A549 (cell line): ENCODE results near the gene CEP128. TPM values are rescaled to one million over a fixed set of nuclear protein-coding genes. Genes with fewer than 3 reads are reported as not detected.

ENCODE experiments used
- ATAC-seq, 2 experiments: fragments of 200-7000 bp in 1 of 2; fragments of >200 bp in 1 of 2; cut with Nextera tagmentation in 1 of 2; cut with Tn5 transposase in 1 of 2; 3 replicates each; pipeline versions ENCODE4 v1.8.0 to v1.9.1; 2018 to 2020; ENCODE audit warnings: mild to moderate bottlenecking in 1 of 2, moderate library complexity in 1 of 2
- CTCF ChIA-PET: fragments of 300-600 bp; sonication (Branson Sonifier 250); formaldehyde crosslinking; extraction: SDS; loops from one replicate; lab custom pipeline; 2021; ENCODE audit warnings: antibody characterized with exemption, inconsistent platforms; lab: Yijun Ruan, JAX
- POLR2A ChIA-PET: fragments of 350-600 bp; formaldehyde crosslinking; extraction: SDS; loops from one replicate; lab custom pipeline; 2021; ENCODE audit warnings: antibody characterized with exemption, inconsistent platforms; lab: Yijun Ruan, JAX
- DNase-seq, 2 experiments: peaks; one replicate each; pipeline versions ENCODE4 v3.0.0 to v3.0.0-alpha.2; 2011 to 2016; ENCODE audit warnings: low read depth in 1 of 2, low spot score in 1 of 2
- FAIRE-seq: peaks from 2 replicates; lab custom pipeline; 2011; peaks lifted over from hg19 to GRCh38; lab: Jason Lieb, UNC
- H3K27ac ChIP-seq, 2 experiments: fragments of >200 bp; sonication (Bioruptor Twin); formaldehyde crosslinking; 3 replicates each; pipeline ENCODE4 v1.5.1; 2016 to 2017
- H3K4me1 ChIP-seq: fragments of >200 bp; sonication (Bioruptor Twin); formaldehyde crosslinking; 3 replicates; pipeline ENCODE4 v1.6.1; 2016
- H3K4me2 ChIP-seq: fragments of >200 bp; sonication (Bioruptor Twin); formaldehyde crosslinking; 3 replicates; pipeline ENCODE4 v1.6.1; 2016
- H3K4me3 ChIP-seq: fragments of >200 bp; sonication (Bioruptor Twin); formaldehyde crosslinking; 3 replicates; pipeline ENCODE4 v1.5.1; 2016
- H3K9me3 ChIP-seq: fragments of >200 bp; sonication (Bioruptor Twin); formaldehyde crosslinking; 3 replicates; pipeline ENCODE4 v1.6.1; 2016
- EP300 ChIP-seq, 2 experiments: fragments of >200 bp; sonication (Bioruptor Twin); formaldehyde crosslinking; IDR thresholded peaks; 2 replicates in 1 of 2; 3 replicates in 1 of 2; pipeline ENCODE4 v1.6.1; 2016 to 2017
- FOSB ChIP-seq: fragments of 250-450 bp; sonication (Bioruptor Pico); IDR thresholded peaks from 2 replicates; pipeline ENCODE4 v1.5.0; 2020; ENCODE audit warnings: mild to moderate bottlenecking, moderate library complexity
- FOSL2 ChIP-seq, 2 experiments: fragments of 450-650 bp in 1 of 2; fragments of >200 bp in 1 of 2; sonication (Bioruptor Twin) in 1 of 2; formaldehyde crosslinking; IDR thresholded peaks; 2 replicates each; pipeline versions ENCODE4 v1.5.0 to v1.6.1; 2016 to 2020; ENCODE audit warnings: mild to moderate bottlenecking in 1 of 2, moderate library complexity in 1 of 2
- FOXS1 ChIP-seq: fragments of 250-450 bp; sonication (Bioruptor Pico); IDR thresholded peaks from 2 replicates; pipeline ENCODE4 v1.5.0; 2020; ENCODE audit warnings: mild to moderate bottlenecking, moderate library complexity
- GATA3 ChIP-seq: IDR thresholded peaks from 2 replicates; pipeline ENCODE4 v1.6.1; 2012; ENCODE audit warnings: borderline replicate concordance
- HDAC2 ChIP-seq: fragments of 200-600 bp; sonication (generic); IDR thresholded peaks from 2 replicates; pipeline ENCODE4 v1.6.1; 2016
- HEYL ChIP-seq: fragments of 250-450 bp; sonication (Bioruptor Pico); IDR thresholded peaks from 2 replicates; pipeline ENCODE4 v1.8.0; 2021; ENCODE audit warnings: mild to moderate bottlenecking, moderate library complexity
- HOXA7 ChIP-seq: fragments of 250-450 bp; sonication (Bioruptor Pico); IDR thresholded peaks from 2 replicates; pipeline ENCODE4 v1.5.0; 2020; ENCODE audit warnings: mild to moderate bottlenecking, moderate library complexity
- JUN ChIP-seq, 2 experiments: fragments of >200 bp; sonication (Bioruptor Twin); formaldehyde crosslinking; IDR thresholded peaks; 2 replicates in 1 of 2; 3 replicates in 1 of 2; pipeline ENCODE4 v1.6.1; 2016 to 2017
- MAFK ChIP-seq: fragments of 450-650 bp; IDR thresholded peaks from 2 replicates; pipeline ENCODE4 v1.6.1; 2014; ENCODE audit not compliant: partially characterized antibody
- MAZ ChIP-seq: fragments of 150-350 bp; IDR thresholded peaks from 2 replicates; pipeline ENCODE4 v1.6.1; 2014; ENCODE audit warnings: antibody characterized with exemption, low read depth, low read length, borderline replicate concordance
- NFE2L2 ChIP-seq: fragments of 150-350 bp; conservative IDR thresholded peaks from 2 replicates; pipeline ENCODE4 v1.6.1; 2014; ENCODE audit warnings: low read length
- NR3C1 ChIP-seq: fragments of >200 bp; sonication (Bioruptor Twin); formaldehyde crosslinking; IDR thresholded peaks from 3 replicates; pipeline ENCODE4 v1.6.1; 2017
- POLR2AphosphoS2 ChIP-seq: conservative IDR thresholded peaks from 2 replicates; pipeline ENCODE4 v1.6.1; 2012; ENCODE audit warnings: low read length, improper control_type of control experiment, inconsistent platforms
- RFX5 ChIP-seq: fragments of 450-650 bp; IDR thresholded peaks from 2 replicates; pipeline ENCODE4 v1.7.1; 2014; ENCODE audit warnings: antibody characterized with exemption, mild to moderate bottlenecking, moderate library complexity
- TFCP2L1 ChIP-seq: fragments of 250-450 bp; sonication (Bioruptor Pico); IDR thresholded peaks from 2 replicates; pipeline ENCODE4 v1.5.0; 2021; ENCODE audit warnings: mild to moderate bottlenecking
- TP53 ChIP-seq: fragments of 250-450 bp; sonication (Bioruptor Pico); IDR thresholded peaks from 2 replicates; pipeline ENCODE4 v1.5.0; 2021; ENCODE audit warnings: mild to moderate bottlenecking, moderate library complexity
- USF2 ChIP-seq: fragments of 450-650 bp; IDR thresholded peaks from 2 replicates; pipeline ENCODE4 v1.6.1; 2014; ENCODE audit warnings: antibody characterized with exemption
- ZSCAN20 ChIP-seq: fragments of 250-450 bp; sonication (Bioruptor Pico); IDR thresholded peaks from 2 replicates; pipeline ENCODE4 v1.8.0; 2022; ENCODE audit warnings: mild to moderate bottlenecking, moderate library complexity
- WGBS: methylation state at CpG from one replicate; pipeline ENCODE4 v1.1.6; 2017; ENCODE audit errors: missing lambda C conversion rate; 5-methylcytosine and 5-hydroxymethylcytosine counted together
- polyA plus RNA-seq, 4 experiments: library from polyadenylated mRNA; depleted of rRNA in 3 of 4; stranded (reverse); fragments of >200 nt; fragmentation: RNase III in 1 of 4; extraction: RNeasy Plus Mini Kit Qiagen cat#74134 plus additional on column Dnase treatment in 1 of 4; gene quantifications; 2 replicates in 3 of 4; 3 replicates in 1 of 4; pipeline ENCODE4 v1.2.3, GENCODE V29; 2011 to 2017
- TF ChIP-seq, protein P1 (sequence below): fragments of 250-450 bp; sonication (Bioruptor Pico); IDR thresholded peaks from 2 replicates; pipeline ENCODE4 v1.5.0; 2021; ENCODE audit warnings: mild to moderate bottlenecking, moderate library complexity, borderline replicate concordance
- TF ChIP-seq, protein P2 (sequence below): fragments of 250-450 bp; sonication (Bioruptor Pico); IDR thresholded peaks from 2 replicates; pipeline ENCODE4 v1.5.0; 2020; ENCODE audit warnings: low read depth, mild to moderate bottlenecking, moderate library complexity

CEP128 gene
- polyA plus RNA-seq, 2 of the 4 experiments (the other 2 are of a cell fraction), result 5.8 to 7.0 TPM

DNA sequence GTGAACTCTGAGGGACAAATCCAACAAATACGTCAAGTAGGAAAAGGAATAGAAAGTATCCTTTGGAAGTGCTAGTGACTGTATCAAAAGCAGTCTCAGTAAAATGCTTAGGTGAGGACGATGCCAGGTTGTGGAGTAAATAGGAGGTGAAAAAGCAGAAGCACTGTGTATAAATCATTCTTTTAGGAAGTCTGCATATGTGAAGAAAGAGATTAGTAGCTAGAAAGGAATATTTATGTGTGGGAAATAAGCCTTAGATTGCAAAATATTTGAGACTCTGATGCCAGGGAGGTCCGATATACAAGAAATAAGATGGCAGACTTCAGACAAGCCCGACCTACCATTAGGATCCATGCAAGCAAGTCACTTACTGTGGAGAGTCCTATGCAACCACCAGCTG lies 7.9 kb downstream of the CEP128 start:
- ChIA-PET CTCF (interaction anchor here (0.8 to 1.6 kb wide), 3 partner anchors 9 to 25 kb away, joined by 3 to 5 read pairs (median 3); no protein-coding TSS in a partner anchor), POLR2A (no interaction called here)
- FAIRE-seq (no peak), DNase-seq (no peak), ATAC-seq (no peak)
- 88% methylated on average over 4 of the region's 4 CpGs for WGBS
- H3K4me1 ChIP-seq, result peaks cover 3% of the 10 kb centered on the region; the same call in 1 of the 3 replicates
- H3K27ac ChIP-seq, result no peak overlapping the region
- no peak overlapping the region for H3K4me3 ChIP-seq
- TF ChIP-seq HEYL (CRISPR knock-in tag) (no peak), HOXA7 (CRISPR knock-in tag) (no peak), RFX5 (no peak), FOXS1 (CRISPR knock-in tag) (no peak), TP53 (CRISPR knock-in tag) (no peak), EP300 (IDR thresholded peaks at IDR 0.05) (no peak)
- no peak overlapping the region for H3K4me2 ChIP-seq
- no peaks in the 10 kb centered on the region; the same call in 2 of the 3 replicates for H3K9me3 ChIP-seq

DNA sequence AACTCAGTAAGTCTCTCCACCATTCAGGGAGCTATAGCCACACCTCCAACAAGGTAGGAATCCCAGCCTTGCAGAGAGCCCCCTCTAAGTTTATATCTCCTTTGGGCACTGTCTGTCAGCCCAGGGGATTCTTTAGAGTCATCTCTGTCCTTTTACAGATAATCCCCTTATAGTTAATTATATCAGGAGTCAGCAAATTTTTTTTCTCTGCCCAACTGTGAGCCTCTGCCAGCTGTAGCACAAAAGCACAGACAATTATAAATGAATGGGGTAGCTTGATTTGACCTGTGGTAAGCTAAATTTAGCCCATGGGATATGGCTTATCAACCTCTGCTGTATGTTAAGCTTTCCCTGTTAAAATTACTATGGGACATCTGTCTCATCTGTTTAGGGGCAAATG lies 8.3 kb downstream of the CEP128 start:
- H3K9me3 ChIP-seq, result no peaks in the 10 kb centered on the region; the same call in 2 of the 3 replicates
- no peak overlapping the region for H3K27ac ChIP-seq
- no peak overlapping the region for H3K4me2 ChIP-seq
- ChIA-PET CTCF (interaction anchor here (1.0 to 1.6 kb wide), 2 partner anchors 9 to 10 kb away, joined by 3 to 5 read pairs; no protein-coding TSS in a partner anchor), POLR2A (no interaction called here)
- no peak for FAIRE-seq
- TF ChIP-seq FOSL2 (IDR thresholded peaks at IDR 0.05) (no peak), FOSL2 (CRISPR knock-in tag; IDR thresholded peaks at IDR 0.05) (no peak), MAFK (peak; percentile 33)
- H3K4me3 ChIP-seq, result no peak overlapping the region
- ATAC-seq, result no peak
- H3K4me1 ChIP-seq, result peaks cover 3% of the 10 kb centered on the region; the same call in 1 of the 3 replicates
- DNase-seq, result no peak

- H3K4me2 ChIP-seq, result no peak overlapping the region
- WGBS, result 57% methylated on average over 8 of the region's 8 CpGs
- CTCF ChIA-PET, result interaction anchor here (1.0 kb wide), 1 partner anchor 1971 kb away, joined by 3 read pairs; no protein-coding TSS in a partner anchor
- peaks cover 3% of the 10 kb centered on the region; the same call in 1 of the 3 replicates for H3K4me1 ChIP-seq
- peak in 1 of 2 experiments; percentile 3 for DNase-seq
- H3K9me3 ChIP-seq, result no peaks in the 10 kb centered on the region; the same call in 2 of the 3 replicates
- H3K4me3 ChIP-seq, result no peak overlapping the region
- TF ChIP-seq NFE2L2 (no peak), EP300 (IDR thresholded peaks at IDR 0.05) (no peak), ZSCAN20 (CRISPR knock-in tag) (no peak), GATA3 (no peak), POLR2AphosphoS2 (no peak), USF2 (no peak), MAZ (no peak)
- TF ChIP-seq, all 56 proteins: peak for 0
- H3K27ac ChIP-seq, result no peak overlapping the region
- POLR2A ChIA-PET, result no interaction called here
- ATAC-seq (no peak), FAIRE-seq (no peak)
Observed at GRCh38 chr14:80930836-80931389, 10.6 kb downstream of the CEP128 start.

- POLR2A ChIA-PET, result no interaction called here
- FAIRE-seq, result no peak
- WGBS, result 97% methylated on average over 5 of the region's 5 CpGs
Observed at GRCh38 chr14:80930095-80930494, 11.4 kb downstream of the CEP128 start.

More at GRCh38 chr14:80930095-80930494, 11.4 kb downstream of the CEP128 start:
- ATAC-seq (no peak), DNase-seq (no peak)
- H3K27ac ChIP-seq, result no peak overlapping the region
- TF ChIP-seq TFCP2L1 (no peak), JUN (IDR thresholded peaks at IDR 0.05) (no peak), HDAC2 (no peak), FOSL2 (IDR thresholded peaks at IDR 0.05) (no peak), FOSL2 (CRISPR knock-in tag; IDR thresholded peaks at IDR 0.05) (no peak), FOSB (no peak), NR3C1 (no peak)
- TF ChIP-seq, protein P1, sequence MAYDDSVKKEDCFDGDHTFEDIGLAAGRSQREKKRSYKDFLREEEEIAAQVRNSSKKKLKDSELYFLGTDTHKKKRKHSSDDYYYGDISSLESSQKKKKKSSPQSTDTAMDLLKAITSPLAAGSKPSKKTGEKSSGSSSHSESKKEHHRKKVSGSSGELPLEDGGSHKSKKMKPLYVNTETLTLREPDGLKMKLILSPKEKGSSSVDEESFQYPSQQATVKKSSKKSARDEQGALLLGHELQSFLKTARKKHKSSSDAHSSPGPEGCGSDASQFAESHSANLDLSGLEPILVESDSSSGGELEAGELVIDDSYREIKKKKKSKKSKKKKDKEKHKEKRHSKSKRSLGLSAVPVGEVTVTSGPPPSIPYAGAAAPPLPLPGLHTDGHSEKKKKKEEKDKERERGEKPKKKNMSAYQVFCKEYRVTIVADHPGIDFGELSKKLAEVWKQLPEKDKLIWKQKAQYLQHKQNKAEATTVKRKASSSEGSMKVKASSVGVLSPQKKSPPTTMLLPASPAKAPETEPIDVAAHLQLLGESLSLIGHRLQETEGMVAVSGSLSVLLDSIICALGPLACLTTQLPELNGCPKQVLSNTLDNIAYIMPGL (CRISPR knock-in tag), result no peak
- TF ChIP-seq, protein P2, sequence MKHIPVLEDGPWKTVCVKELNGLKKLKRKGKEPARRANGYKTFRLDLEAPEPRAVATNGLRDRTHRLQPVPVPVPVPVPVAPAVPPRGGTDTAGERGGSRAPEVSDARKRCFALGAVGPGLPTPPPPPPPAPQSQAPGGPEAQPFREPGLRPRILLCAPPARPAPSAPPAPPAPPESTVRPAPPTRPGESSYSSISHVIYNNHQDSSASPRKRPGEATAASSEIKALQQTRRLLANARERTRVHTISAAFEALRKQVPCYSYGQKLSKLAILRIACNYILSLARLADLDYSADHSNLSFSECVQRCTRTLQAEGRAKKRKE, result no peak
- H3K4me1 ChIP-seq, result peaks cover 3% of the 10 kb centered on the region; the same call in 1 of the 3 replicates
- H3K4me3 ChIP-seq, result no peak overlapping the region
- CTCF ChIA-PET, result no interaction called here
- H3K4me2 ChIP-seq, result no peak overlapping the region
- no peaks in the 10 kb centered on the region; the same call in 2 of the 3 replicates for H3K9me3 ChIP-seq
